GM23248 (cell line): ENCODE data around the gene SLFN12.

ENCODE experiments used
- EZH2 ChIP-seq: fragments of 200-600 bp; sonication (generic); IDR thresholded peaks from 2 replicates; pipeline ENCODE4 v1.6.1; 2018; ENCODE audit warnings: antibody characterized with exemption, mild to moderate bottlenecking; ENCODE audit not compliant: insufficient read depth, poor library complexity, severe bottlenecking
- EZH2phosphoT487 ChIP-seq: fragments of 200-600 bp; sonication (generic); IDR thresholded peaks from 2 replicates; pipeline ENCODE4 v1.6.1; 2018; ENCODE audit warnings: antibody characterized with exemption, moderate library complexity, mild to moderate bottlenecking, low read depth; ENCODE audit not compliant: insufficient read depth

GRCh38 chr17:35373984-35374765 is 58.1 kb downstream of the SLFN12 start:
- no peak for TF ChIP-seq EZH2
- no peak for TF ChIP-seq EZH2phosphoT487
